Breast epithelium (tissue), 4 donors: ENCODE data around the gene PABPC3. TPM values are rescaled to one million over a fixed set of nuclear protein-coding genes. Genes with fewer than 3 reads are reported as not detected.

Experiments used
- DNase-seq, 2 donors: peaks; one replicate each; pipeline ENCODE4 v3.0.0-alpha.2; 2019; ENCODE audit warnings: low spot score in 2 of 2
- H3K27ac ChIP-seq, 2 donors: fragments of 200-600 bp; sonication (generic) in 1 of 2; one replicate each; pipeline ENCODE4 v1.5.1; 2016 to 2019; ENCODE audit warnings: mild to moderate bottlenecking in 1 of 2
- H3K27me3 ChIP-seq, 2 donors: fragments of 200-600 bp; sonication (generic) in 1 of 2; one replicate each; pipeline versions ENCODE4 v1.5.1 to v1.6.0; 2017 to 2019; ENCODE audit warnings: control low read depth in 1 of 2, mild to moderate bottlenecking in 1 of 2
- H3K36me3 ChIP-seq: fragments of 200-600 bp; one replicate; pipeline ENCODE4 v1.5.1; 2019
- H3K4me1 ChIP-seq, 2 donors: fragments of 200-600 bp; sonication (generic); one replicate each; pipeline ENCODE4 v1.5.1; 2016 to 2019; ENCODE audit warnings: control low read depth in 1 of 2
- H3K4me3 ChIP-seq, 3 donors: fragments of 200-600 bp; sonication (generic); 1 replicate in 2 of 3; 2 replicates in 1 of 3; pipeline ENCODE4 v1.5.1; 2016 to 2019; ENCODE audit warnings: mild to moderate bottlenecking in 3 of 3, moderate library complexity in 2 of 3
- H3K9me3 ChIP-seq, 2 donors: fragments of 200-600 bp; sonication (generic) in 1 of 2; one replicate each; pipeline ENCODE4 v1.5.1; 2016 to 2019; ENCODE audit warnings: control low read depth in 1 of 2
- POLR2A ChIP-seq: fragments of 450-650 bp; IDR thresholded peaks from one replicate; pipeline ENCODE4 v1.6.1; 2016; ENCODE audit warnings: antibody characterized with exemption, mild to moderate bottlenecking, moderate library complexity
- POLR2AphosphoS5 ChIP-seq, 3 donors: sonication (generic); formaldehyde crosslinking; IDR thresholded peaks; one replicate each; pipeline ENCODE4 v1.6.1; 2017; ENCODE audit warnings: antibody characterized with exemption in 3 of 3
- intact Hi-C: fragments of 100-400 bp; cut with DNase I; formaldehyde crosslinking; loops from one replicate; pipeline ENCODE4 v1.15.1; 2023; ENCODE audit warnings: low total_unique reads
- total RNA-seq, 3 donors: library from RNA; depleted of rRNA; stranded (reverse); fragments of >200 nt; gene quantifications; one replicate each; pipeline ENCODE4 v1.1.0, GENCODE V29; 2016
- TF ChIP-seq, protein P1 (sequence below), 3 donors: fragments of 450-650 bp; IDR thresholded peaks; one replicate each; pipeline ENCODE4 v1.5.1; 2016 to 2017; ENCODE audit warnings: antibody characterized with exemption in 3 of 3, mild to moderate bottlenecking in 3 of 3, moderate library complexity in 3 of 3

PABPC3 gene
- total RNA-seq, 3 donors from 2014 or later, result 0.15 to 0.32 TPM; not detected in 1

DNA sequence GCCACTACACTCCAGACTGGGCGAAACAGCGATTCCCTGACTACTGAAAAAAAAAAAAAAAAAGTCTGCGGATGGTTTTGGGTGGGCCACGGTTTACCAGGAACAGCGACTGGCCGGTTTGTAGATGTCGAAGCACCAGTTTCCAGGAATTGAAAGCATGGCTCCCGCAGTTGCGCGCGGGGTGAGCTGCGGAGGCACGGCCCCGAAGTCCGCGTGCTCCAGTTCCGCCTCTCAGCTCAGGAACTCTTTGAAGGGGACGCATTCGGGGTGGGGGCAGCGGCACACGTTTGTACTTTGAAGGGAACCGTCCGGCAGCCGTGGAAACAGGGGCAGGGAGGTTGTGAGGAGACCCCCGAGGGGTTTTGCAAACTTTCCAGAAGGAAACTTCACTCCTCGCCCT is 27.1 kb upstream of the PABPC3 start:
- no peak for DNase-seq
- intact Hi-C loops, result no loop called here
- TF ChIP-seq, protein P1, sequence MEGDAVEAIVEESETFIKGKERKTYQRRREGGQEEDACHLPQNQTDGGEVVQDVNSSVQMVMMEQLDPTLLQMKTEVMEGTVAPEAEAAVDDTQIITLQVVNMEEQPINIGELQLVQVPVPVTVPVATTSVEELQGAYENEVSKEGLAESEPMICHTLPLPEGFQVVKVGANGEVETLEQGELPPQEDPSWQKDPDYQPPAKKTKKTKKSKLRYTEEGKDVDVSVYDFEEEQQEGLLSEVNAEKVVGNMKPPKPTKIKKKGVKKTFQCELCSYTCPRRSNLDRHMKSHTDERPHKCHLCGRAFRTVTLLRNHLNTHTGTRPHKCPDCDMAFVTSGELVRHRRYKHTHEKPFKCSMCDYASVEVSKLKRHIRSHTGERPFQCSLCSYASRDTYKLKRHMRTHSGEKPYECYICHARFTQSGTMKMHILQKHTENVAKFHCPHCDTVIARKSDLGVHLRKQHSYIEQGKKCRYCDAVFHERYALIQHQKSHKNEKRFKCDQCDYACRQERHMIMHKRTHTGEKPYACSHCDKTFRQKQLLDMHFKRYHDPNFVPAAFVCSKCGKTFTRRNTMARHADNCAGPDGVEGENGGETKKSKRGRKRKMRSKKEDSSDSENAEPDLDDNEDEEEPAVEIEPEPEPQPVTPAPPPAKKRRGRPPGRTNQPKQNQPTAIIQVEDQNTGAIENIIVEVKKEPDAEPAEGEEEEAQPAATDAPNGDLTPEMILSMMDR (IDR thresholded peaks at IDR 0.05), result no peak
- TF ChIP-seq POLR2AphosphoS5 (IDR thresholded peaks at IDR 0.05), result no peak
- no peak for TF ChIP-seq POLR2A

DNA sequence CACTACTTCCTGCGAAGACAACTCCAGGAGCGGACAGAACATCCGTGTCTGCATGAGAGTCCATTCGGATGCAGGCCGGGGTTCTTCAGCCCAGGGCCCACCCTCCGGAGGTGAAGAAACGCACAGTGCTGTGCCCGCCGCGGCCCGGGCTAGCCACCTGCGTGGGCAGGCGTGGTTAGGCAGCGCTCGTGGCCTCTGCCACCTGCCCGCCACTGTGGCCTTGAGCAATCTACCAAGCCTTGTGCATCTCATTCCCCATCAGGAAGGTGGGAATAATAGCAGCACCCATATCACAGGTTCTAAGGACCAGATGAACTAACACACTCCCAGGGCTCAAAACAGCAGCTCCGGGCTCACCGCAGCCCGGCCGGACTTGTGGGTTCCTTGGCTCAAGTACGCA is 26.7 kb upstream of the PABPC3 start:
- H3K4me1 ChIP-seq, result no peaks in the 10 kb centered on the region
- intact Hi-C loops, result no loop called here
- H3K4me3 ChIP-seq, result no peak overlapping the region
- H3K27ac ChIP-seq, result no peak overlapping the region
- no peaks in the 10 kb centered on the region for H3K36me3 ChIP-seq
- H3K9me3 ChIP-seq, result no peaks in the 10 kb centered on the region
- H3K27me3 ChIP-seq, result peaks cover 0 to 12% of the 10 kb centered on the region in 2 donors
- TF ChIP-seq, protein P1 (IDR thresholded peaks at IDR 0.05), result no peak
- TF ChIP-seq POLR2A (no peak), POLR2AphosphoS5 (IDR thresholded peaks at IDR 0.05) (no peak)
- DNase-seq, result no peak

More for the DNA sequence above, 27.1 kb upstream of the PABPC3 start:
- H3K4me1 ChIP-seq, result no peaks in the 10 kb centered on the region
- no peak overlapping the region for H3K27ac ChIP-seq
- peaks cover 0 to 12% of the 10 kb centered on the region in 2 donors for H3K27me3 ChIP-seq
- no peaks in the 10 kb centered on the region for H3K9me3 ChIP-seq
- H3K36me3 ChIP-seq, result no peaks in the 10 kb centered on the region
- no peak overlapping the region for H3K4me3 ChIP-seq

DNA sequence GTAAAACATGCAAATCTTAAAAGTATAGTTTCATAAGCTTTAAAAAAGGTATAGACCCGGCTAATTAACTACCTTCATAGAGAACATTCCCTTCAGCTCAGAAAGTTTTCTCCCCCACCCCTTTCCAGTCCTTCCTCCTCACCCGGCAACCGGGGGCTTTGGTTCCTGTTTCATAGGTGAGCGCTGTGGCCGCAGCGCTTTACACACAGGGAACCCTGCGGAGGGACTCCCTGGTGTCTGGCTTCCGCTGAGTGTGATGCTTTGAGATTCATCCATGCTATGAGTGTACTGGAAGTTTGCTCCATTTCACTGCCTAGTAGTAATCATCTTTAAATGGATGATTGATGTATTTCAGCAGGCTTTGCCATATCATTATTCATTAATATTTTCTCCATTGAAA is 26.0 kb upstream of the PABPC3 start:
- H3K36me3 ChIP-seq, result no peaks in the 10 kb centered on the region
- no peaks in the 10 kb centered on the region for H3K9me3 ChIP-seq
- DNase-seq, result no peak
- no peaks in the 10 kb centered on the region for H3K4me1 ChIP-seq
- intact Hi-C loops, result no loop called here
- H3K4me3 ChIP-seq, result no peak overlapping the region
- H3K27me3 ChIP-seq, result peaks cover 0 to 12% of the 10 kb centered on the region in 2 donors
- TF ChIP-seq, protein P1 (IDR thresholded peaks at IDR 0.05), result no peak
- TF ChIP-seq POLR2A (no peak), POLR2AphosphoS5 (IDR thresholded peaks at IDR 0.05) (no peak)
- no peak overlapping the region for H3K27ac ChIP-seq

DNA sequence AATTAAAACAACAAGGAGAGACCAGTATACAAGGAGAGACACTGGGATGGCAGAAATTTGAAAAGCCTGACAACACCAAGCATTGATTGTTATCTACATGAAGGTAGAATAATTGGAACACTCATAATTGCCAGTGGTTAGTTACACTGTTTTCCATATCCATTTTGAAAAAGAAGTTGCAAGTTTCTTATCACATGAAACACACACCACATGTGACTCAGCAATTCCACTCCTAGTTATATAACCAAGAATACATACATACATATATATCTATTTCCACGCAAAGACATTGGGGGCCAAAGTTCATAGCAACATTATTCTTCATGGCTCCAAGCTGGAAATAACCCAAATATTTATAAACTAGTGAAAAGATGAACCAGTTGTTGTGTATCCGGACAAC is 15.2 kb upstream of the PABPC3 start:
- DNase-seq, result no peak
- H3K27ac ChIP-seq, result no peak overlapping the region
- intact Hi-C loops, result loop anchor here (5.0 kb wide), 1 partner anchor 213 kb away; no protein-coding TSS in a partner anchor
- no peak overlapping the region for H3K4me3 ChIP-seq
- TF ChIP-seq, protein P1 (IDR thresholded peaks at IDR 0.05), result no peak
- TF ChIP-seq POLR2AphosphoS5 (IDR thresholded peaks at IDR 0.05) (no peak), POLR2A (no peak)
- no peaks in the 10 kb centered on the region for H3K4me1 ChIP-seq
- no peaks in the 10 kb centered on the region for H3K27me3 ChIP-seq
- H3K9me3 ChIP-seq, result no peaks in the 10 kb centered on the region
- H3K36me3 ChIP-seq, result no peaks in the 10 kb centered on the region

DNA sequence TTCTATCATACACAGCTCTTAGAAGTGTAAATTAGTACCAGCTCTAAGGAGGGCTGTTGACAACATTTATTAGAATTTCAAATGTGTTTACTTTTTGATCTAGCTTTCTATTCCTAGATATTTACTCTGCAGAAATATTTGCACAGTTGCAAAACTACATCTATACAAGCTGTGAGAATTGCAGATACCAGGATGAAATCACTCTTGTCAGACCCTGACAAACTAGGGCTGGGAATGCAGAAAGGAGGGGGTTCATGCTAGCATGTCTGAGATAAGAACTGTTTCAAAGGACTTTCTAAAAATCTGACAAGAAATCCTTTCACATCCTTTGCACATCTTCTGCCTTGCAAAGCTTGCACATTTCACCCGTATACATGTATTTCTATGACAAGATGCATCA is 11.8 kb upstream of the PABPC3 start:
- DNase-seq, result no peak
- H3K27me3 ChIP-seq, result no peaks in the 10 kb centered on the region
- H3K4me3 ChIP-seq, result no peak overlapping the region
- no peak overlapping the region for H3K27ac ChIP-seq
- intact Hi-C loops, result loop anchor here (5.0 kb wide), 1 partner anchor 217 kb away; no protein-coding TSS in a partner anchor
- TF ChIP-seq POLR2A (no peak), POLR2AphosphoS5 (IDR thresholded peaks at IDR 0.05) (no peak)
- TF ChIP-seq, protein P1 (IDR thresholded peaks at IDR 0.05), result no peak
- H3K9me3 ChIP-seq, result no peaks in the 10 kb centered on the region
- H3K36me3 ChIP-seq, result no peaks in the 10 kb centered on the region
- no peaks in the 10 kb centered on the region for H3K4me1 ChIP-seq
